Smooth muscle cell (in vitro differentiated cells): ENCODE data around the gene PLCD3. TPM values are rescaled to one million over a fixed set of nuclear protein-coding genes. Genes with fewer than 3 reads are reported as not detected.

ENCODE experiments used
- DNase-seq: peaks from one replicate; lab custom pipeline; 2025; ENCODE audit not compliant: unreplicated experiment; lab: John Stamatoyannopoulos, UW
- H2AFZ ChIP-seq: fragments of 200-600 bp; sonication (generic); 2 replicates; pipeline ENCODE4 v1.6.0; 2016; ENCODE audit warnings: antibody characterized with exemption, low read depth, mild to moderate bottlenecking
- H3F3A ChIP-seq: fragments of 200-600 bp; sonication (generic); 2 replicates; pipeline ENCODE4 v1.6.0; 2017; ENCODE audit warnings: antibody characterized with exemption, low read depth
- H3K27ac ChIP-seq: fragments of 200-600 bp; sonication (generic); 2 replicates; pipeline ENCODE4 v1.5.1; 2016; ENCODE audit warnings: low read depth, mild to moderate bottlenecking
- H3K27me3 ChIP-seq: fragments of 200-600 bp; sonication (generic); 2 replicates; pipeline ENCODE4 v1.6.1; 2016; ENCODE audit warnings: low read depth, mild to moderate bottlenecking
- H3K36me3 ChIP-seq: fragments of 200-600 bp; sonication (generic); 2 replicates; pipeline ENCODE4 v1.5.1; 2016; ENCODE audit warnings: low read depth
- H3K4me1 ChIP-seq: fragments of 200-600 bp; sonication (generic); 2 replicates; pipeline ENCODE4 v1.5.1; 2016; ENCODE audit warnings: low read depth
- H3K4me2 ChIP-seq: fragments of 200-600 bp; sonication (generic); 2 replicates; pipeline ENCODE4 v1.6.0; 2016; ENCODE audit warnings: mild to moderate bottlenecking
- H3K4me3 ChIP-seq: fragments of 200-600 bp; sonication (generic); 2 replicates; pipeline ENCODE4 v1.5.1; 2016; ENCODE audit warnings: mild to moderate bottlenecking
- H3K79me2 ChIP-seq: fragments of 200-600 bp; sonication (generic); 2 replicates; pipeline ENCODE4 v1.6.0; 2016; ENCODE audit warnings: low read depth, mild to moderate bottlenecking
- H3K9ac ChIP-seq: fragments of 200-600 bp; sonication (generic); 2 replicates; pipeline ENCODE4 v1.6.0; 2016; ENCODE audit warnings: low read depth
- H3K9me3 ChIP-seq: fragments of 200-600 bp; sonication (generic); replicated peaks from 2 replicates; pipeline ENCODE4 v1.5.1; 2016; ENCODE audit warnings: low read depth
- H4K20me1 ChIP-seq: fragments of 200-600 bp; sonication (generic); 2 replicates; pipeline ENCODE4 v1.6.0; 2016; ENCODE audit warnings: low read depth
- CTCF ChIP-seq: fragments of 200-600 bp; sonication (generic); IDR thresholded peaks from 2 replicates; pipeline ENCODE4 v1.5.1; 2017; ENCODE audit warnings: borderline replicate concordance, mild to moderate bottlenecking, antibody characterized with exemption; ENCODE audit not compliant: insufficient read depth, poor library complexity, severe bottlenecking
- WGBS: methylation state at CpG from one replicate; pipeline ENCODE4 v1.1.7; 2016; ENCODE audit warnings: low lambda C conversion rate; 5-methylcytosine and 5-hydroxymethylcytosine counted together
- polyA plus RNA-seq: library from polyadenylated mRNA; unstranded; fragments of >200 nt; fragmentation: Nextera tagmentation; extraction: Ambion mirVana; gene quantifications from 2 replicates; pipeline ENCODE4 v1.2.1, GENCODE V29; 2016
- total RNA-seq: library from RNA; depleted of rRNA; stranded (reverse); fragments of >200 nt; gene quantifications from 2 replicates; pipeline ENCODE4 v1.2.3, GENCODE V29; 2014

The PLCD3 gene
- total and polyA plus RNA-seq, 2 experiments from 2014 or later: 24.0 to 33.4 TPM

- no peaks in the 10 kb centered on the region for H3K9me3 ChIP-seq
- no peaks in the 10 kb centered on the region for H3K79me2 ChIP-seq
- no peak overlapping the region for H2AFZ ChIP-seq
- no peaks in the 10 kb centered on the region for H3K27me3 ChIP-seq
- no peak for TF ChIP-seq CTCF
- 58% methylated on average over 5 of the region's 14 CpGs for WGBS
- no peak for DNase-seq
- no peak overlapping the region for H3K4me3 ChIP-seq
- H3K36me3 ChIP-seq: no peaks in the 10 kb centered on the region
- no peaks in the 10 kb centered on the region for H3F3A ChIP-seq
- no peak overlapping the region for H3K4me2 ChIP-seq
- H4K20me1 ChIP-seq: no peaks in the 10 kb centered on the region
- peaks cover 11% of the 10 kb centered on the region for H3K4me1 ChIP-seq
- no peak overlapping the region for H3K27ac ChIP-seq
- no peak overlapping the region for H3K9ac ChIP-seq
Measured at GRCh38 chr17:45138911-45139532, 6.7 kb upstream of the PLCD3 start.

GRCh38 chr17:45137561-45138305 is 5.4 kb upstream of the PLCD3 start:
- Histone ChIP-seq H3F3A (no peaks in the 10 kb centered on the region), H3K4me3 (no peak overlapping the region), H3K27ac (no peak overlapping the region), H3K27me3 (no peaks in the 10 kb centered on the region), H3K4me1 (peaks cover 4% of the 10 kb centered on the region), H3K79me2 (no peaks in the 10 kb centered on the region), H3K9ac (no peak overlapping the region), H3K36me3 (no peaks in the 10 kb centered on the region), H3K9me3 (no peaks in the 10 kb centered on the region), H4K20me1 (no peaks in the 10 kb centered on the region), H3K4me2 (no peak overlapping the region), H2AFZ (no peak overlapping the region)
- no peak for DNase-seq
- no peak for TF ChIP-seq CTCF
- WGBS: 96% methylated on average over 10 of the region's 11 CpGs

GRCh38 chr17:45136846-45137560 is 4.7 kb upstream of the PLCD3 start:
- 87% methylated on average over 11 of the region's 12 CpGs for WGBS
- no peak overlapping the region for H3K4me2 ChIP-seq

More at GRCh38 chr17:45136846-45137560, 4.7 kb upstream of the PLCD3 start:
- H3K4me3 ChIP-seq: no peak overlapping the region
- H3K9me3 ChIP-seq: no peaks in the 10 kb centered on the region
- no peak overlapping the region for H3K9ac ChIP-seq
- no peak for DNase-seq
- no peaks in the 10 kb centered on the region for H3F3A ChIP-seq
- H3K27ac ChIP-seq: no peak overlapping the region
- no peaks in the 10 kb centered on the region for H3K36me3 ChIP-seq
- H3K79me2 ChIP-seq: peaks cover 1% of the 10 kb centered on the region
- no peak for TF ChIP-seq CTCF
- no peak overlapping the region for H2AFZ ChIP-seq
- H4K20me1 ChIP-seq: no peaks in the 10 kb centered on the region
- no peaks in the 10 kb centered on the region for H3K27me3 ChIP-seq
- peaks cover 4% of the 10 kb centered on the region for H3K4me1 ChIP-seq
